Breast epithelium (tissue), 4 donors: ENCODE data around the gene CARD8. TPM values are rescaled to one million over a fixed set of nuclear protein-coding genes. Genes with fewer than 3 reads are reported as not detected.
"Not testable (repeated sequence)": the region's sequence is repeated elsewhere in the genome, so short reads cannot be mapped to it uniquely, and the experiment has no call there.

ENCODE experiments used
- DNase-seq, 2 donors: peaks; one replicate each; pipeline ENCODE4 v3.0.0-alpha.2; 2019; ENCODE audit warnings: low spot score in 2 of 2
- H3K27ac ChIP-seq, 2 donors: fragments of 200-600 bp; sonication (generic) in 1 of 2; one replicate each; pipeline ENCODE4 v1.5.1; 2016 to 2019; ENCODE audit warnings: mild to moderate bottlenecking in 1 of 2
- H3K27me3 ChIP-seq, 2 donors: fragments of 200-600 bp; sonication (generic) in 1 of 2; one replicate each; pipeline versions ENCODE4 v1.5.1 to v1.6.0; 2017 to 2019; ENCODE audit warnings: control low read depth in 1 of 2, mild to moderate bottlenecking in 1 of 2
- H3K36me3 ChIP-seq: fragments of 200-600 bp; one replicate; pipeline ENCODE4 v1.5.1; 2019
- H3K4me1 ChIP-seq, 2 donors: fragments of 200-600 bp; sonication (generic); one replicate each; pipeline ENCODE4 v1.5.1; 2016 to 2019; ENCODE audit warnings: control low read depth in 1 of 2
- H3K4me3 ChIP-seq, 3 donors: fragments of 200-600 bp; sonication (generic); 1 replicate in 2 of 3; 2 replicates in 1 of 3; pipeline ENCODE4 v1.5.1; 2016 to 2019; ENCODE audit warnings: mild to moderate bottlenecking in 3 of 3, moderate library complexity in 2 of 3
- H3K9me3 ChIP-seq, 2 donors: fragments of 200-600 bp; sonication (generic) in 1 of 2; one replicate each; pipeline ENCODE4 v1.5.1; 2016 to 2019; ENCODE audit warnings: control low read depth in 1 of 2
- CTCF ChIP-seq, 3 donors: fragments of 450-650 bp; IDR thresholded peaks; one replicate each; pipeline ENCODE4 v1.5.1; 2016 to 2017; ENCODE audit warnings: antibody characterized with exemption in 3 of 3, mild to moderate bottlenecking in 3 of 3, moderate library complexity in 3 of 3
- POLR2A ChIP-seq: fragments of 450-650 bp; IDR thresholded peaks from one replicate; pipeline ENCODE4 v1.6.1; 2016; ENCODE audit warnings: antibody characterized with exemption, mild to moderate bottlenecking, moderate library complexity
- POLR2AphosphoS5 ChIP-seq, 3 donors: sonication (generic); formaldehyde crosslinking; IDR thresholded peaks; one replicate each; pipeline ENCODE4 v1.6.1; 2017; ENCODE audit warnings: antibody characterized with exemption in 3 of 3
- intact Hi-C: fragments of 100-400 bp; cut with DNase I; formaldehyde crosslinking; loops from one replicate; pipeline ENCODE4 v1.15.1; 2023; ENCODE audit warnings: low total_unique reads
- total RNA-seq, 3 donors: library from RNA; depleted of rRNA; stranded (reverse); fragments of >200 nt; gene quantifications; one replicate each; pipeline ENCODE4 v1.1.0, GENCODE V29; 2016

CARD8 gene
- total RNA-seq, 3 donors from 2014 or later = 35.0 to 39.0 (median 35.8) TPM

GRCh38 chr19:48249502-48250014 is 6.2 kb downstream of the CARD8 start:
- Histone ChIP-seq H3K4me1 (no peaks in the 10 kb centered on the region), H3K27ac (peak overlapping the region; percentile 45 to 65), H3K9me3 (no peaks in the 10 kb centered on the region), H3K27me3 (no peaks in the 10 kb centered on the region), H3K4me3 (peak overlapping the region; percentile 37 to 50 (median 37)), H3K36me3 (no peaks in the 10 kb centered on the region)
- no peak for DNase-seq
- intact Hi-C loops = no loop called here
- TF ChIP-seq CTCF (IDR thresholded peaks at IDR 0.05) (no peak), POLR2AphosphoS5 (IDR thresholded peaks at IDR 0.05) (peak; percentile 21 to 54 (median 30)), POLR2A (no peak)

GRCh38 chr19:48248081-48248833 is 7.5 kb downstream of the CARD8 start:
- DNase-seq = no peak
- no peaks in the 10 kb centered on the region for H3K4me1 ChIP-seq
- TF ChIP-seq POLR2AphosphoS5 (IDR thresholded peaks at IDR 0.05) = no peak
- no peak for TF ChIP-seq CTCF (IDR thresholded peaks at IDR 0.05)
- no peak for TF ChIP-seq POLR2A
- H3K9me3 ChIP-seq = no peaks in the 10 kb centered on the region
- no peaks in the 10 kb centered on the region for H3K27me3 ChIP-seq
- no peak overlapping the region for H3K27ac ChIP-seq
- intact Hi-C loops = no loop called here
- peak overlapping the region in 2 of 3 donors; percentile 37 to 50 for H3K4me3 ChIP-seq
- no peaks in the 10 kb centered on the region for H3K36me3 ChIP-seq

DNA sequence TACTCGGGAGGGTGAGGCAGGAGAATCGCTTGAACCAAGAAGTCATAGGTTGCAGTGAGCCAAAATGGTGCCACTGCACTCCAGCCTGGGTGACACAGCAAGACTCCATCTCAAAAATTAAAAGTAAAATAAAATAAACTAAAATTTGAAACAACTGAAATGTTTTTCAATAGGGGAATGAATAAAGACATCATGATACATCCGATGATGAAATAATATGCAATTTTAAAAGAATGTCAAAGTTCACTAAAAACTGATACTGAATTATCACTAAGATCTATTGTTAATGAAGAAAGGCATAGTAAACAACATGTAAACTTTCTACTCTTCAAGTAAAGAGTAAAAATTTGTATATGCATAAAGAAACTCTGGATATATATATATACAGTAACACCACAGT is 8.5 kb downstream of the CARD8 start:
- intact Hi-C loops = no loop called here
- Histone ChIP-seq H3K27ac (no peak overlapping the region), H3K4me3 (no peak overlapping the region), H3K9me3 (no peaks in the 10 kb centered on the region), H3K4me1 (no peaks in the 10 kb centered on the region), H3K27me3 (no peaks in the 10 kb centered on the region), H3K36me3 (no peaks in the 10 kb centered on the region)
- TF ChIP-seq CTCF (IDR thresholded peaks at IDR 0.05) (no peak), POLR2A (no peak), POLR2AphosphoS5 (IDR thresholded peaks at IDR 0.05) (no peak)
- no peak for DNase-seq

DNA sequence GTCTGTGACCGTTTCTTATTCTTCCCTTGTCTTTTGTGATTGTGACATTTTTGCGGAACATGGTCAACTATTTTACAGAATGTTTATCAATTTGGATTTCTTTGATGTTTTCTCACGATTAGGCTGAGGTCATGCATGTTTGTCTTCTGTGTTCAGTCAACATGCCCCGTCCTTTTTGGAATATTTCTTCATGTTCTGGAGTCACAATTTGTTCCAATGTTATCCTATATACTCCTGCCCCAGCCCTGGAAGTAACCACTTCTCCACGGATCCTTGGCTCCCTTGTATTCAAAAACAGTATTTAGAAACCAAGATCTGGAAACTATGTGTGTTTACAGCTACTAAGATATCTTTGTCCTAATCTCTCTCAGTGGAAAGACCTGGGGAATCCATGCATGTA is 9.6 kb downstream of the CARD8 start:
- H3K9me3 ChIP-seq = no peaks in the 10 kb centered on the region
- H3K27me3 ChIP-seq = no peaks in the 10 kb centered on the region
- no peak overlapping the region for H3K4me3 ChIP-seq
- intact Hi-C loops = no loop called here
- H3K36me3 ChIP-seq = no peaks in the 10 kb centered on the region
- no peaks in the 10 kb centered on the region for H3K4me1 ChIP-seq
- TF ChIP-seq POLR2A (no peak), CTCF (IDR thresholded peaks at IDR 0.05) (no peak), POLR2AphosphoS5 (IDR thresholded peaks at IDR 0.05) (no peak)
- no peak overlapping the region for H3K27ac ChIP-seq
- DNase-seq = no peak

DNA sequence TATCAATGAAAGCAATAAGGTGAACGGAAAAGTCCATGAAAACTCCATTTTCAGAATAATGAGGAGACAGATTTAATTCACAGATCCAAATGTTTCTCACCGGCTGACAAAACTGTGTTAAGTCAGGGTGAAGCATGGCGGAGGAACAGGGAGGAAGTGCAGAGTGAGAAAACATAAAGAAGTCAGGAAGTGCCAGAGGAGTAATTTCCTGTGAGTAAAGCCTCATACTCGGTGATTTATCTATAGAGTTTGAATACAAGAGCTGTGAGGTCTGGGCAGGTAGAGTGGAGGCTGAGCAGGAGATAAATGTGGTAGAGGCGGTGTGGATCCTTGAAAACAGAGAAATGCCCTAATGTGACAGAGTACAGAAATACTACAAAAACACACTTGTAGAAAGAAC is 11.4 kb downstream of the CARD8 start:
- H3K4me1 ChIP-seq = no peaks in the 10 kb centered on the region
- H3K9me3 ChIP-seq = no peaks in the 10 kb centered on the region
- H3K36me3 ChIP-seq = no peaks in the 10 kb centered on the region
- H3K27me3 ChIP-seq = no peaks in the 10 kb centered on the region
- no peak overlapping the region for H3K4me3 ChIP-seq
- no peak for DNase-seq
- no peak overlapping the region for H3K27ac ChIP-seq
- TF ChIP-seq CTCF (IDR thresholded peaks at IDR 0.05) (no peak), POLR2A (no peak), POLR2AphosphoS5 (IDR thresholded peaks at IDR 0.05) (no peak)
- intact Hi-C loops = no loop called here

GRCh38 chr19:48241771-48242170 is 13.9 kb downstream of the CARD8 start:
- H3K27me3 ChIP-seq, H3K36me3 ChIP-seq, H3K4me1 ChIP-seq, intact Hi-C loops, H3K27ac ChIP-seq, H3K9me3 ChIP-seq, DNase-seq, H3K4me3 ChIP-seq: not testable (repeated sequence)
